ENCODE data around the gene FLVCR2.

FLVCR2 gene

DNA sequence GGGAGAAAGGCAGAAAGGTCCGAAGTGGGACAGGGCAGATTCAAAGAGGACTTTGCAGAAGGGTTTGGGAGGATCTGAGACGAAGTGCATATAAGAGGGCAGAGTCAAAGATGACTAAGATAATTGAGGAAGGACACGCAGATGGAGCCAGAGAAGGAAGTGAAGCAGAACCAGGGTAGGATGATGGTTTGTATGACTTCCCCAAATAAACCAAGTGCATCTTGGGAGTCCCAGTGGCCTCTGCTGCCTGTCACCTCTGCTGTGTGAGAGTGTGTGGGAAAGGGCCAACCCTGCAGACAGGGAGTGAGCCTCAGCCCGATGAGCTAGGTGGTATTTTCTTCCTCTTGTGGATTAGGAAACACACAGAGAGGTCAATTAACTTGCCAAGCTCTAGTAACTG lies 36.8 kb downstream of the FLVCR2 start:
- H3K27ac ChIP-seq, result no peak overlapping the region
- no peaks in the 10 kb centered on the region for H3K9me3 ChIP-seq (ENCODE audit: low read depth, low read length)
- H3K36me3 ChIP-seq (ENCODE audit: insufficient read depth, low read length), result no peaks in the 10 kb centered on the region
- TF ChIP-seq FOXP2 (optimal IDR thresholded peaks at IDR 0.05; ENCODE audit: control extremely low read depth, extremely low read length, insufficient read depth), result no peak
- TF ChIP-seq EZH2 (IDR thresholded peaks at IDR 0.05), result no peak
- no peak for TF ChIP-seq POLR2AphosphoS5 (IDR thresholded peaks at IDR 0.05; ENCODE audit: borderline replicate concordance, low read depth, low read length)
- H3K4me3 ChIP-seq, result no peak overlapping the region
- no peak for DNase-seq (ENCODE audit: low read depth, low spot score)
- H3K9ac ChIP-seq (ENCODE audit: insufficient read length), result no peak overlapping the region

DNA sequence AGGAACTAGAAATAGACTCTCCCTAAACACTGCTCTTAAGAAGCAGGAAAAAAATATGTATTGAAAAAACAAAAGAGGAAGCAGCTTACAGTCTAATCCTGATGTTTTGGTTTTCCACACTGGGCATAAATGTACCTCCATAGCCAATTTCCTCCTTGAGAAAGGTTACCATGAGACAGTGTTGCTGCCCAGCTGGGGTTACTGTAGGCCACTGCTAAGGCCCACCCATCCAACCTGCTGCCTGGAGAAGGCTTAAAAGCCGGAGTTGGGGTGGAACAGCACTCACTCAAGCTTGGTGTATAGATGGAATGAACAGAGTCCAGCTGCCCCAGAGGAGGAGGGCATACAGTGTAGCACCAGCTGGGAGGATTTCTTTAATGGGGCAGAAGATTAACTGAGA lies 41.1 kb downstream of the FLVCR2 start:
- TF ChIP-seq POLR2AphosphoS5 (IDR thresholded peaks at IDR 0.05; ENCODE audit: borderline replicate concordance, low read depth, low read length) (no peak), FOXP2 (optimal IDR thresholded peaks at IDR 0.05; ENCODE audit: control extremely low read depth, extremely low read length, insufficient read depth) (no peak), EZH2 (IDR thresholded peaks at IDR 0.05) (no peak)
- H3K36me3 ChIP-seq (ENCODE audit: insufficient read depth, low read length), result no peaks in the 10 kb centered on the region
- no peak overlapping the region for H3K27ac ChIP-seq
- H3K4me3 ChIP-seq, result no peak overlapping the region
- H3K9me3 ChIP-seq (ENCODE audit: low read depth, low read length), result no peaks in the 10 kb centered on the region
- no peak overlapping the region for H3K9ac ChIP-seq (ENCODE audit: insufficient read length)
- DNase-seq (ENCODE audit: low read depth, low spot score), result no peak

DNA sequence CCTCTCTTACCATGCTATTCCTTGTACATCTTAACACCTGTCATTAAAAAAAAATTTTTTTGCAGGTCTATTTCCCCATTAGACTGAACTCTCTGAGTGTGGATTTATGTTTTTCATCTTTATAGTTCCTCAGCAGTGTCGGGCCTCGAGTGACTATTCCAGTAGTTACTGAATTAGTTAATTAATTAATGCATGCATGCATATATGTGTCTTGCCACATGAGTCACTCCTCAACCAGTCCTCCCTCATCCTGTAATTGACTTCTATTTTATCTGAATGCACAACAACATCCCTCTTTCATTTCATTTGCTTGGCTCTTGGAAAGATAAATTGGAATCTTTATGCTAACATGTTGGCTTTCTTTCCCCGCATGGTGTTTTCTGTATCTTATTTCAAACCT lies 46.6 kb downstream of the FLVCR2 start:
- Histone ChIP-seq H3K27ac (no peak overlapping the region), H3K36me3 (ENCODE audit: insufficient read depth, low read length) (no peaks in the 10 kb centered on the region), H3K9me3 (ENCODE audit: low read depth, low read length) (no peaks in the 10 kb centered on the region), H3K4me3 (no peak overlapping the region), H3K9ac (ENCODE audit: insufficient read length) (no peak overlapping the region)
- TF ChIP-seq POLR2AphosphoS5 (IDR thresholded peaks at IDR 0.05; ENCODE audit: borderline replicate concordance, low read depth, low read length) (no peak), EZH2 (IDR thresholded peaks at IDR 0.05) (no peak), FOXP2 (optimal IDR thresholded peaks at IDR 0.05; ENCODE audit: control extremely low read depth, extremely low read length, insufficient read depth) (no peak)
- DNase-seq (ENCODE audit: low read depth, low spot score), result no peak

DNA sequence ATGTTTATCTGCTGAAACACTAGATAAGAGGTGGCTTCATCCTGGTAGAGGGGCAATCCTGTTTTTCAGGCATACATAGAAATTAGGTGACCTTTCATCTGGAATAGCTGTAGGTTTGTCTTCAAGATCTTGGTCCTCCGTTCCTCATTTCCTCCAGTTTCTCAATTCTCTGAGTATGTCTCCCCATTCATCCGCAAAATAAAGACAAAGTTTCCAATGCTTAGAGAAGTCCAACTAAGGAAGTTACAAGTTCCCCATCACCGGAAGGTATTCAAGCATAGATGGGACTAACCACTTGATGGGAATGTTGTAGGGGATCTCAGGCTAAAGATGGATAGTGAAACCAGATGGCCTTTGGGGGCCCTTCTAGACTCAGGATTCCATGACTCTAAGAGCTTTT lies 48.0 kb downstream of the FLVCR2 start:
- no peak overlapping the region for H3K4me3 ChIP-seq
- no peaks in the 10 kb centered on the region for H3K36me3 ChIP-seq (ENCODE audit: insufficient read depth, low read length)
- no peak for TF ChIP-seq EZH2 (IDR thresholded peaks at IDR 0.05)
- no peak overlapping the region for H3K27ac ChIP-seq
- no peak overlapping the region for H3K9ac ChIP-seq (ENCODE audit: insufficient read length)
- H3K9me3 ChIP-seq (ENCODE audit: low read depth, low read length), result no peaks in the 10 kb centered on the region
- no peak for DNase-seq (ENCODE audit: low read depth, low spot score)

DNA sequence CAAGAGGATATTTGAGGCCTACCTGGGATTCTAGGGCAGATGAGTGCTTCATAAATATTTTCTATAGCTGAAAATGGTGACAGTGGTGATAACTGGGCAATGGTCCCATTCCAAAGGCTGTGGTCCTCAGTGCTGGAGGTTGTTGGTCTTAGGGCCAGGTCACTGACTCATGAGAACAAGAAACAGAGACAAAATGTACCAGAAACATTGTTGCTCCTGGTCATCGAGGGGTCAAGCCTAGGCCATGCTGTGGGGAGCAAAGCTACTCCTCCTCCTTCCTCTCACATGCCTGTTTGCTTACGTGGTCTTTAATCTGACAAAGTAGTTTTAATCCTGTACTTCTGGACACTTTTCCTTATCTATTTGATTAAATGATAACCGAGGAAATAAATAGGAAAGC lies 48.4 kb downstream of the FLVCR2 start:
- Histone ChIP-seq H3K9ac (ENCODE audit: insufficient read length) (no peak overlapping the region), H3K4me3 (no peak overlapping the region), H3K36me3 (ENCODE audit: insufficient read depth, low read length) (no peaks in the 10 kb centered on the region), H3K27ac (no peak overlapping the region), H3K9me3 (ENCODE audit: low read depth, low read length) (no peaks in the 10 kb centered on the region)
- no peak for TF ChIP-seq POLR2AphosphoS5 (IDR thresholded peaks at IDR 0.05; ENCODE audit: borderline replicate concordance, low read depth, low read length)
- TF ChIP-seq FOXP2 (optimal IDR thresholded peaks at IDR 0.05; ENCODE audit: control extremely low read depth, extremely low read length, insufficient read depth), result no peak
- no peak for TF ChIP-seq EZH2 (IDR thresholded peaks at IDR 0.05)
- DNase-seq (ENCODE audit: low read depth, low spot score), result no peak

DNA sequence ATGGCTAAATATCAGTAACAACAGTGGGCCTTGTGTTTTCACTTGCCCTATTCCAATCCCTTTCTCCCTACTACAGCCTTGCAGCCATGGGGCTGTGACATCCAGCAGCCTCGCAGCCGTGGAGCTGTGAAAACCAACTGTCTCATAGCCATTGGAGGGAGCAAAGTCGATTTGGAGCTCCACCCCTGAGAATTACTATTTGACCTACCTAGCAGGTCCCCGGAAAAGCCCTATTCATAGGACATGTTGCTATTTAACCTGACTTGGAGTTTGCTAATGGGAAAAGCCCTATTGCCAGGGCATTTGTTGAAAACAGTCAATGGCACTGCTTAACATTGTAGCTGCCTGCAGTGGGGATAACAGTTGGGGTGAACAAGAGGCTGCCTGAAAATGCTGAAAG lies 49.0 kb downstream of the FLVCR2 start:
- Histone ChIP-seq H3K27ac (no peak overlapping the region), H3K36me3 (ENCODE audit: insufficient read depth, low read length) (no peaks in the 10 kb centered on the region), H3K9ac (ENCODE audit: insufficient read length) (no peak overlapping the region), H3K4me3 (no peak overlapping the region), H3K9me3 (ENCODE audit: low read depth, low read length) (no peaks in the 10 kb centered on the region)
- DNase-seq (ENCODE audit: low read depth, low spot score), result no peak
- TF ChIP-seq POLR2AphosphoS5 (IDR thresholded peaks at IDR 0.05; ENCODE audit: borderline replicate concordance, low read depth, low read length), result no peak
- no peak for TF ChIP-seq EZH2 (IDR thresholded peaks at IDR 0.05)
- no peak for TF ChIP-seq FOXP2 (optimal IDR thresholded peaks at IDR 0.05; ENCODE audit: control extremely low read depth, extremely low read length, insufficient read depth)

DNA sequence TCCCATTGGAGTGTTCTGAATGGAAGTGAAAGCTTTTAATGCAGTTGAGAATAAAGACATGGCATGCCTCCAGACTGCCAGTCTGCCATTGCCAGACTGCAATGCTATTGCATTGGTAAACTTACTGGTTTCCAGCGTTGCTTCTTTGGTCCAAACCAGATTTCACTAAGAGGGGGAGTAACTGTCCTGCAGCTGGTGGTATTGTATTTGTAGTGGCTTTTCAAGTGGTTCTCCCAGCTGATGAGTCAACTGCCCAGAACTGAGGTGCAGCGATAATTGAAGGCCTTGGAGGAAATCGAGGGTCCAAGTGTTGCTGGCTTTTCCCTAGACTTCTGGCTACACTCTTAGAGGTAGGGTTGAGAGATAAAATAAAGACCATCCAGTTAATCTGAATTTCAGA lies 50.4 kb downstream of the FLVCR2 start:
- DNase-seq (ENCODE audit: low read depth, low spot score), result no peak
- Histone ChIP-seq H3K9ac (ENCODE audit: insufficient read length) (no peak overlapping the region), H3K36me3 (ENCODE audit: insufficient read depth, low read length) (no peaks in the 10 kb centered on the region), H3K9me3 (ENCODE audit: low read depth, low read length) (no peaks in the 10 kb centered on the region), H3K4me3 (no peak overlapping the region), H3K27ac (no peak overlapping the region)
- no peak for TF ChIP-seq POLR2AphosphoS5 (IDR thresholded peaks at IDR 0.05; ENCODE audit: borderline replicate concordance, low read depth, low read length)
- TF ChIP-seq FOXP2 (optimal IDR thresholded peaks at IDR 0.05; ENCODE audit: control extremely low read depth, extremely low read length, insufficient read depth), result no peak
- TF ChIP-seq EZH2 (IDR thresholded peaks at IDR 0.05), result no peak

DNA sequence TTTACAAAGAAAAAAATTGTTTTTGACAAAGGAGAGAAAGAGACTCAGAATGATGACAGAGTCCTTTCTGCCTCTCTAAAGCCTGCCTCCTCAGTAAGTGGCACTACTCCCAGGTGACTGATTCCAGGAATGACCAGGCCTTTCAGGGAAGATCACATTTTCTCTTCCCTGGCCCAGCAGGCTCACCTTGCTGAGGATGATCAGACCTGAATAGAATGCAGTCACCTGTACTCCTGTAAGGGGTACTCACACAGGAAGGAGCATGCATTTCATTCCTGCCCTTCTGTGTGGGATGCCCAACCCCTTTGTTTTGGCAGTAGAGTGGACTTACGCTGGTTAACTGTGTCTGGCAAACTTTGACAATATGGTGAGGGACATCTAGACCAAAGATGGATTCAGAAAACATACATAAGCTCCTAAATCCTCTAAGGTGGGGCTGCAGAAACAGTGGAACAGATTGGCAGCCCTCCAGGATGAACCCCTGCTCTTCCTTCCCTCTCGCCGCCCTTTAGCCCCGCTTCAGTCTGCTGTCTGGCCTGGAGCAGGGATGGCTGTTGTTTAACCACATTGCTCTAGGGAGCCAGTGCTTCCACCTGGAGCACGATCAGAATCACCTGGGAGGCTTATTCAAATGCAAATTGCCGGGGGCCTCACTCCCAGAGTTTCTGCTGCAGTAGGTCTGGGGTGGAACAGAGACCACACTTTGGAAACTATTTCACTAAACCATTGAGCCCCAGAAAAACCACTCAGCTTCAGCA lies 52.5 kb downstream of the FLVCR2 start:
- Histone ChIP-seq H3K4me3 (no peak overlapping the region), H3K9me3 (ENCODE audit: low read depth, low read length) (no peaks in the 10 kb centered on the region), H3K9ac (ENCODE audit: insufficient read length) (no peak overlapping the region), H3K36me3 (ENCODE audit: insufficient read depth, low read length) (no peaks in the 10 kb centered on the region), H3K27ac (no peak overlapping the region)
- no peak for TF ChIP-seq POLR2AphosphoS5 (IDR thresholded peaks at IDR 0.05; ENCODE audit: borderline replicate concordance, low read depth, low read length)
- no peak for DNase-seq (ENCODE audit: low read depth, low spot score)

DNA sequence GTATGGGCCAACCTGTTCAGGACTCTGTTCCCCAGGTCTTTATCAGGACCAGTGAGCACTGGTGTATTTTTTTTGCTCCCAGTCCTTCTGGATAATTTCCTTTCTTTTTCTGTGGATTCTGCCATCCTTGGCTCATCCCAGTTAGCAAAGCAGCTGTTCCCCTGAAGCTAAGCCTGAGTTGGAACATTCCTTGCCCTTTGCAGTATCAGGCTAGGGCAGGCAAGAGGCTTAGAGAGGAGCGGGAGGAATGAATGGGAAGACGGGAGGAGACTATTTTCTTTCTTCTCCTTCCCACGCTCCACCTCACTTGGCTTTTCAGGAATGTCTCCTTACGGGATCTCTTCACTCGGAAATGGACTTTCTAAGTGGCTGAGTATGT lies 53.0 kb downstream of the FLVCR2 start:
- no peak overlapping the region for H3K9ac ChIP-seq (ENCODE audit: insufficient read length)
- DNase-seq (ENCODE audit: low read depth, low spot score), result no peak

More for the DNA sequence above, 53.0 kb downstream of the FLVCR2 start:
- Histone ChIP-seq H3K4me3 (no peak overlapping the region), H3K27ac (no peak overlapping the region), H3K36me3 (ENCODE audit: insufficient read depth, low read length) (no peaks in the 10 kb centered on the region), H3K9me3 (ENCODE audit: low read depth, low read length) (no peaks in the 10 kb centered on the region)
- TF ChIP-seq FOXP2 (optimal IDR thresholded peaks at IDR 0.05; ENCODE audit: control extremely low read depth, extremely low read length, insufficient read depth), result no peak
- no peak for TF ChIP-seq EZH2 (IDR thresholded peaks at IDR 0.05)
- TF ChIP-seq POLR2AphosphoS5 (IDR thresholded peaks at IDR 0.05; ENCODE audit: borderline replicate concordance, low read depth, low read length), result no peak

All from SK-N-MC (cell line).